Prostate gland (tissue), 2 donors: ENCODE results near the gene CD200R1L. TPM values are rescaled to one million over a fixed set of nuclear protein-coding genes. Genes with fewer than 3 reads are reported as not detected.

Source experiments
- DNase-seq: peaks from one replicate; pipeline ENCODE4 v3.0.0-alpha.2; 2019; ENCODE audit warnings: low spot score
- H3K27ac ChIP-seq, 2 donors: fragments of 200-600 bp; sonication (generic); 2 replicates each; pipeline ENCODE4 v1.5.1; 2017 to 2019
- H3K27me3 ChIP-seq: fragments of 200-600 bp; sonication (generic); replicated peaks from 2 replicates; pipeline ENCODE4 v1.5.1; 2019; ENCODE audit not compliant: insufficient read depth
- H3K36me3 ChIP-seq, 2 donors: fragments of 200-600 bp; sonication (generic); 1 replicate in 1 of 2; 2 replicates in 1 of 2; pipeline versions ENCODE4 v1.5.1 to v1.8.1; 2017 to 2019
- H3K4me1 ChIP-seq: fragments of 200-600 bp; sonication (generic); replicated peaks from 2 replicates; pipeline ENCODE4 v1.5.1; 2019
- H3K4me3 ChIP-seq, 2 donors: fragments of 200-600 bp; sonication (generic); 2 replicates each; pipeline ENCODE4 v1.5.1; 2017 to 2019
- H3K9me3 ChIP-seq: fragments of 200-600 bp; sonication (generic); 2 replicates; pipeline ENCODE4 v1.5.1; 2017
- CTCF ChIP-seq, 4 experiments: fragments of 200-600 bp in 2 of 4; fragments of 450-650 bp in 2 of 4; sonication (generic) in 2 of 4; IDR thresholded peaks; 1 replicate in 3 of 4; 2 replicates in 1 of 4; pipeline ENCODE4 v1.5.1; 2016 to 2019; ENCODE audit warnings: antibody characterized with exemption in 4 of 4, mild to moderate bottlenecking in 2 of 4, moderate library complexity in 2 of 4
- POLR2A ChIP-seq: fragments of 450-650 bp; IDR thresholded peaks from one replicate; pipeline ENCODE4 v1.6.1; 2016; ENCODE audit warnings: antibody characterized with exemption, mild to moderate bottlenecking
- POLR2AphosphoS5 ChIP-seq: sonication (generic); formaldehyde crosslinking; IDR thresholded peaks from one replicate; pipeline ENCODE4 v1.6.1; 2017; ENCODE audit warnings: antibody characterized with exemption
- WGBS: methylation state at CpG from one replicate; pipeline ENCODE4 v1.1.5; 2018; 5-methylcytosine and 5-hydroxymethylcytosine counted together
- intact Hi-C: fragments of 100-400 bp; cut with DNase I; formaldehyde crosslinking; loops from one replicate; pipeline ENCODE4 v1.14.2; 2022
- total RNA-seq, 2 donors: library from RNA; depleted of rRNA; stranded (reverse); fragments of >200 nt; gene quantifications; one replicate each; pipeline ENCODE4 v1.1.0, GENCODE V29; 2016

The CD200R1L gene
- total RNA-seq, 2 donors from 2014 or later: not detected

- no peak for DNase-seq
- no peak overlapping the region for H3K27ac ChIP-seq
These were observed 66.8 kb downstream of the CD200R1L start for GRCh38 chr3:112779558-112780480.

DNA sequence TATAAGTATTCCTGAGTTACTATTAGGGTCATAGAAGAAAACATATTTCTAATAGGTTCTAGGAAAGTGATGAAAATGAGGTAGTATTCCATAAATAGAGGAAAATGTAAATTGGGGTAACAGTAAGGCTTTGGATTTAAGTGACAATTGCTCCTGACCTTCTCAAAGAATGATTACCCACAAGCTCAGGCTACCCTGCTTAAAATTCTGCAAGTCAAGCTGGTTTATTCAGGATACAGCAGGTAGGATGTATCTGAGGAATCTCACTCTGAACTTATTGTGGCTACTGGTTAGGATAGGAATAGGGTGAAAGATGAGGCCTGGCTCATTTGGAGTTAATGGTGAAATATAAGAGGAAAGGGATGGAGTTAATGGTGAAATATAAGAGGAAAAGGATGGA, 67.7 kb downstream of the CD200R1L start:
- intact Hi-C loops: no loop called here
- no peak overlapping the region for H3K27ac ChIP-seq
- no peak for TF ChIP-seq POLR2AphosphoS5
- H3K9me3 ChIP-seq: no peaks in the 10 kb centered on the region
- H3K4me3 ChIP-seq: no peak overlapping the region
- no peak for DNase-seq
- H3K27me3 ChIP-seq: peaks cover 2% of the 10 kb centered on the region
- no peaks in the 10 kb centered on the region for H3K36me3 ChIP-seq
- no peaks in the 10 kb centered on the region for H3K4me1 ChIP-seq

More at GRCh38 chr3:112779558-112780480, 66.8 kb downstream of the CD200R1L start:
- Histone ChIP-seq H3K27me3 (peaks cover 2% of the 10 kb centered on the region), H3K36me3 (no peaks in the 10 kb centered on the region), H3K4me1 (no peaks in the 10 kb centered on the region), H3K4me3 (no peak overlapping the region), H3K9me3 (no peaks in the 10 kb centered on the region)
- intact Hi-C loops: no loop called here
- TF ChIP-seq POLR2AphosphoS5: no peak
- no peak for TF ChIP-seq POLR2A
- no peak for TF ChIP-seq CTCF (IDR thresholded peaks at IDR 0.05)
- WGBS: 69% methylated on average over 3 of the region's 3 CpGs

GRCh38 chr3:112778353-112778948, 68.2 kb downstream of the CD200R1L start:
- H3K4me3 ChIP-seq: no peak overlapping the region
- H3K36me3 ChIP-seq: no peaks in the 10 kb centered on the region
- peaks cover 2% of the 10 kb centered on the region for H3K27me3 ChIP-seq
- intact Hi-C loops: no loop called here
- H3K4me1 ChIP-seq: no peaks in the 10 kb centered on the region
- H3K9me3 ChIP-seq: no peaks in the 10 kb centered on the region
- no peak for DNase-seq
- TF ChIP-seq POLR2AphosphoS5: no peak
- no peak for TF ChIP-seq POLR2A
- 85% methylated on average over 5 of the region's 5 CpGs for WGBS
- no peak overlapping the region for H3K27ac ChIP-seq

- Histone ChIP-seq H3K9me3 (no peaks in the 10 kb centered on the region), H3K27me3 (peaks cover 2% of the 10 kb centered on the region), H3K4me1 (no peaks in the 10 kb centered on the region), H3K27ac (no peak overlapping the region), H3K4me3 (no peak overlapping the region), H3K36me3 (no peaks in the 10 kb centered on the region)
- intact Hi-C loops: no loop called here
- TF ChIP-seq POLR2AphosphoS5 (no peak), CTCF (IDR thresholded peaks at IDR 0.05) (no peak), POLR2A (no peak)
- no peak for DNase-seq
These were observed 68.9 kb downstream of the CD200R1L start for GRCh38 chr3:112777811-112778210.

DNA sequence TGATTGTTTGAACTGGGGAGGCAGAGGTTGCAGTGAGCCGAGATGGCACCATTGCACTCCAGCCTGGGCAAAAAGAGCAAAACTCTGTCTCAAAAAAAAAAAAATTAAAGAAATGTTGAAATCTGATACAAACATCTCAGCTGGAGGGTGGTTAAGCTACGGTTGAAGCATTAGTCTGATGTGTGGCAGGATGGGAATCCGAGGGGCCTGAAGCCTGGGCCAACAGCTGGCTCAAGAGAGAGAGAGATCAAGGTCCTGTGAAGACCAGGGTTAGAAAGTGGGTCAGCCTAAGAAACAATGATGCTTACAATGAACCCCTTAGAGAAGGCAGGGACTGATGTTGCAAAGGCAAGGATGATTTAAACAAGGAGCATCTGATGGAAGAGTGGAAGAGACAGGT, 69.8 kb downstream of the CD200R1L start:
- Histone ChIP-seq H3K4me1 (no peaks in the 10 kb centered on the region), H3K9me3 (no peaks in the 10 kb centered on the region), H3K27ac (no peak overlapping the region), H3K27me3 (peaks cover 2% of the 10 kb centered on the region), H3K4me3 (no peak overlapping the region), H3K36me3 (no peaks in the 10 kb centered on the region)
- intact Hi-C loops: no loop called here
- DNase-seq: no peak
- 71% methylated on average over 3 of the region's 3 CpGs for WGBS
- no peak for TF ChIP-seq POLR2AphosphoS5
- TF ChIP-seq POLR2A: no peak
- TF ChIP-seq CTCF (IDR thresholded peaks at IDR 0.05): no peak
